ENCODE data around the gene CFAP61.
"Not testable (repeated sequence)": the region's sequence is repeated elsewhere in the genome, so short reads cannot be mapped to it uniquely, and the experiment has no call there.

Gene CFAP61, protein sequence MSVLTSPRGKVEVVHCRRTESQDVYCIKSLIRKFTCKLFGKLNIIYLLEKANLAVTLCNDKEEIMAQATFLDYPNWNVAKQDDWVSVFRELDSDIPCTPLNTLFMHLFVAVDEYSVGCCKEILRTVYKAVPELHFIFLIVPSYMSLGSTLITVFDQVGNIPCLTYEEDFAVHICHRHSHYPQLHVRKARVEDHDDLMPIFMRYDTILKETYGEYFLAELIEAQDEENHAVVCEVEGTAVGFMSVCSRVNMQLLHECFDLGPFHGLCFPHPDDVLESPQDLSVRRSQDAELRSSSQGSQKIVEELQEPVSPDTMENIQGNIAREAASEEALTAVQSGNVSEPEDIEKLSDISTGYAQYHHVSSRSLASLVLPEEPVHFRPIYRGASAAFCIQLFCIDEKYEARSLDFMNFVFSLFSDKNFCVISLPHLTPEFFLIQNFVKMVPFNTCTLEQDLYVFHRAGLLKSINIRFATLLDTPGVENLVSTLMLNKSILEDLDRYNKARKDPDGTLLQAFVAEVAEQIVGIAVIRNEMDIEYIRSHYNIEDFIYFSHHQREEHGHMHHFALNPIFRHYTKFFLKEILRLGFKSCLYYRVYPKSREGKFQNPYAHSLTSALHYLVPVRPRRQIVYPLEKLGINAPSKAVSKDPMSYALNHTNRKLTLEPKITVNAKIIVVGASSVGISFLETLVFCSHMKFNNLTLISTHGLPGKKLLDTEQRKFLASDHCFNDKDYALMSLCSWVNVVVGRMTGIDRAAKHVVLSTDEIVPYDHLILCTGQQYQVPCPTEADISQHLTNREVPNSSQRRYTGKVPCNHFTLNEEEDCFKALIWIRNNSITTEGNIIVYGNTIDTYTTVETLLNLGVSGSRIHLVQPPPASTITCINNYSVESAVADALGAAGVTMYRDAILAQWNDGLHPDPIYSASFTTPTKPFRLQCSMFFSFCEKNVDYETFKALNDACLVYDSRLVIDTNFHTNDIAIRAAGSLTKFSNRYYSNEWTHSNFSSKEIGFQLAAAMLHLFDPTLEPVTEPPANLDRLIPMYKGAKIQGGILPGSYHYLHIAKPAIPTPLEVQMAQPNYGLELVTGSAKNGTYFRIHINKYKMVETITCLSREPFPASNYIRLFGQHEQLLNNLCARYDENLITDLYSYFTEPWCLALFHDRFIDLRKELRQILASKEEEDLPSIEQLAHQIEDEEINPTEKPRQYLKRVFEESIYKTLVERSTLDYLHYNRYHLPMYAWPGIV

DNA sequence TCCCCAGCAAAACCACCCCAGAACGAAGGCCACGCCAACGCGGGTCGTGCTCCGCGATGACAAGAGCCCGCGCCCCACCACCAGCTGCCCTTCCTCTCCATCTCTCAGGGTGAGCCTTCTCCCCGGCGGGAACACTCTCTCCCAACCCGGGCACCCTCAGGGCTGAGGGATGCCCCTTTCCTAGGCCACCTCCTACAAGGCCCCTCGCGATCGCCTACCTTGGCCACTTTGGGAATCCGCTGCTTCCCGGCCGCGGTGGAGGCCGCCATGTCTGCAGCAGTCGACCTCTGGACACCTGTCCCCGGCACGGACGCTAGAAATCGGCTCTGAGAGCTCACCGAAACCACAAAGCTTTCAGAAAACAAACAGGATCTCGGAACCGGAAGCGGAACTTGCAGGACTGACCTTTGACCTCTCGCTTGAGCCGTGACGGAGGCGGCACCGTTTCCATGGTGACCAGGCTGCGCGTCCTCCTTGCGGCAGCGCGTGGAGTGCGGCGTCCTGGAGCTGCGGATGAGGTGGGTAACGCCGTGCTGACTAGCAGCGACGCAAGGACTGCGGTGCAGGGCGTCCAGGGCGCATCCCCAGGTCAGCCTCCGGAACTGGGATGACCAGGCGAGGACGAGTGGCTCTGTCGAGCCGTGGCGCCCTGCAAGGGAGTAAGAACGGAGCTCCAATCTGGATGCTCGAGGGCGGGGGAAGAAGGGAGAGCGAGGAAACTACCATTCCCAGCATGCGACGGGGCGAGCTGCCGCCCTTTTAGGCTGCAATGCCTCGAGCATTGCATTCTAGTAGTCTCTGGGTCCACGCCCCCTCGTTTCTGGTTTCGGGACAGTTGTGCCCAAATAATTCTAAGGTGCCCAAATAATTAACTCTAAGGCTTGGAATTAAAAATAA lies at the start of gene CFAP61, which contains the start of gene CRNKL1:
Gene CFAP61, plus strand, starts transcription at position 459 of the 897 bp plus-strand sequence. CDS start 4,122 bp downstream, outside the sequence.
Gene CRNKL1, minus strand, starts transcription at position 393 of the 897 bp plus-strand sequence. Its CDS starts 124 bp downstream, at position 269.
- peak; percentile 97 to 99 for DNase-seq

DNA sequence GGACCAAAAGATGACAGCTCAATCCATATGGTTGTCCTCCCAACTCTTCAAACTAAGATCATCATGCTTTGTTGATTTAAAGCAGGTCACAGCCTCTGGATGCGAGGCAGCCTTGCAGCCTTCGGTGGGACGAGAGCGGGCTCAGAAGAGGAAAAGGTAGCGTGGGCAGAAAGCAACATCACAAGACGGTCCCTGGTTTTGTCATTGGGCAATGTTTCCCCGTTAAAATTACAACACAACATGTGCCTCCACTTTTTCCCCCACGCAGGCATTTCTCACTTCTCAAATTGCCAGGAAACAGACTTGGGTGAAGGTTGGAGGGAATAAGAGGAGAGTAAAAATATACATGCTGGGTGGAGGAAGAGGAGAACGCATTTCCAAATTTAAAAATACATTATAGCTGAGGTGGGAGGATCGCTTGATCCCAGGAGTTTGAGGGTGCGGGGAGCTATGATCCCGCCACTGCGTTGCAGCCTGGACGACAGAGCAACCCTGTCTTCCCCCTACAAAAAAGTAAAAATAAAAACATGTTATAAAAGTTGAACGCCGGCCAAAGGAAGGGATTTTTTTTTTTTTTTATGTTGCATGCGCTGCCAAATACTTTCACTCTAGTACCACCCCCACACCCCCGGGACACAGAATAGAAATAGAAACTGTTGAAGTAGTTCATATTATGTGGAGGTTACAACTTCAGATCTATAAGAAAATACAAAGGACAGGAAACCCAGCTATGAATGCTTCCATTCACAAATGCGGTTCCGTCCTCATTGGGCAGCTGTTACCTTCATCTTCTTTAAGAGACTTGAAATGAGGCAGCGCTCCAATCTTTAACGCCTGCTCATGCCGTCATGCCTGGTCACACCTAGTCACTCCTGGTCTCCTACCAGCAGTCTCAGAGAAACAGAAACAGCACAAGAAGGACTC lies 49.0 kb upstream of the CFAP61 start:
- no peak for DNase-seq

DNA sequence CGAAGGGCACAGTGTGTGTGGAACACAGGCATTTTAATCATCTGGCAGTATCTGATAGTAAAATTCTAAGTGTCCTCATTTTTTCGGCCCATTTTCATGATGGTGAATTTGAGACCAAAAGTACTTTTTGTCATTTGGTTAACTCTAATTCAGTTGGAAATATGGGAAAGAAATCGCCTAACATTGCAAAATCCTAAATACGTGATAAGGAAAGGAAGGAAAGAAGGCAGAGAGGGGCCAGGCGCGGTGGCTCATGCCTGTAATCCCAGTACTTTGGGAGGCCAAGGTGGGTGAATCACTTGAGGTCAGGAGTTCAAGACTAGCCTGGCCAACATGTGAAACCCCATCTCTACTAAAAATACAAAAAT lies 48.4 kb upstream of the CFAP61 start:
- DNase-seq = not testable (repeated sequence)

DNA sequence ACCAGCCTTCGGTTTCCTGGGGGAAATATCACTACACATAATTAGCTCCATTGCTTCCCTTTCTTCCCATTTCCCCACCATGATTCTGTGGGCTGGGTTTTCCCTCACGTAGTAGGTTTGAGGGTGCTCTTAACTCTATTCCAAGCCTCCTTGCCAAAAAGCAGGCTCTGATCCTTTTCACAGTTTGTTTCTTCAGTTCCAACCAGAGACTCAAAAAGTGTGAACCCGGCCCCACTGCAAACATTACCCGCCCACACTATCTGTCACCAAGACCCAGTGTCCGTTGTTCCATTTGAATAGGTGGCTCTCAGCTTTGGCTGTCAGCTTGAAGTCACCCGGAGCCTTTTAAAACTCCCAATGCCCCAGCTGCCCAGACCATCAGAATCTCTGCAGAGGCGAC lies 47.0 kb upstream of the CFAP61 start:
- DNase-seq = no peak

DNA sequence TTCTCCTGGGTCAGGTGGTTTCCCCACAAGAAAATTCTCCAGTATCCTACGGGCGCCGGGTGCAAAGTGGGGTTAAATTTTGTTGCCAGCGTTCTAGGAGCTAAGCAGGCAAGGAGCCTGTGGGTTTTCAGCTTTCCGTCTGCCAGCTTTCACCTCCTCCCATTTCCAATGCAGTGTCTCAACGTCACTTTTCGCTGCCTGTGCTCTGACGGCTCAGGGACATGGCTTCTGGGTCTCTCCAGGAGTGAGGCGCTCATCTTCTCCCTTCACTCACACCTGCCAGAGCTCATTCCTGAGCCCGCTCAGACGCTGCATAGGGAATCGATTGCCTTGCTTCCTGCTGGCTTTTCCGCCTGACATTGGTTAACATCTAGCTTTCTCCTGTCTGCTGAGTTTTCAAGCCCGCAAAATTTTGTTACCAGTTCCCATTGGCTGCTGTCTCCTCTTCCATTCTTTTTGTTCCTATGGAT lies 42.5 kb upstream of the CFAP61 start:
- peak; percentile 79 to 80 for DNase-seq

DNA sequence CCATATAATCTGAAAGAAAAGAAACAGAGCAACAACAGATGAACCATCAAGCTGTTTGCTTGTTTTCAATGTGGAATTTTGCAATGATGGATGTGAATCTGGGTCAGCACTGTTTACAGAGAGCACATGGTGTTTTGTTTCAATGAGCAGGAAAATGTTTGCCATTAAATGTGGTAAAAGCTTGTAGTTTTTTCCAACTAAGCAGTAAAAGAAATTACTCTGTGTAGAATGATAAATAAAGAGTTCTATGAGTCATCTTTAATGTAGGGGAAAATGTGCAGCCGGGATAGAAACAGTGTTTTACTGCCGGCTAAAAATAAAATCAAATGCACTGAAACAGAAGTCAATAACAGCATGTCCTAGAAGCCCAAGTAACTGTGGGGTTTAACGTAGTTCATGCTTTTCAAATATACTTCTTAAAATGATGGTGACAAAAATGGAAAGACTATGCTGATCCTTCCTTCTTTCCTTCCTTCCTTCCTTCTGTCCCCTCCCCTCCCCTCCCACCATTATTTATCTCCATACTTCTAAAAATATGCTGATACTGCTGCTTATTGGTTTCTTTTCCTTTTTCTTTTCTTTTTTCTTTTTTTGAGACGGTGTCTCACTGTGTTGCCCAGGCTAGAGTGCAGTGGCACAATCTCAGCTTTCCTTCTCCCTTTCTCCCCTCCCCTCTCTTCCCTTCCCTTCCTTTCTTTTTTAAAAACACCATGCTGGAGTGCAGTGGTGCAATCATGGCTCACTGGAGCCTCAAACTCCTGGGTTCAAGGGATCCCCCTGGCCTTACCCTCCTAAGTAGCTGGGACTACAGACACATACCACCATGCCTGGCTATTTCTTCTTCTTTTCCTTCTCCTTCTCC lies 41.5 kb upstream of the CFAP61 start:
- DNase-seq = peak; percentile 27 to 44

DNA sequence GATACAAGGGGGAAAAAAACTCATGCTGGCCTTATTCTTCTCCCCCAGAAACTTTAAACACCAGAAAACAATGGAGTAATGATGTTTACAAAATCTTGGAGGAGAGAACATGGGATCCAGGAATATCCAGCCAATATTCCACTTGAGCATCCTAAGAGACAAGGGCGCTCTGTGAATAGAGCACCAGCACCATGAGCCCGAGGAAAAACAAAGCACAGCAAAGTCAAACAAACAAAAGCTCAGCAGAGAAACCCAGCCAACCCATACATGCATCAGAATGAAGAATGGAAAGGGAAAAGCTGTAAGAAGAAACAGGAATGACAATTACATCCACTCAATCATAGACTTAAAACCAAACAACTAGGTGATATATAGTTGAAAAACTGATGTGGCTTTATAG lies 39.8 kb upstream of the CFAP61 start:
- no peak for DNase-seq

DNA sequence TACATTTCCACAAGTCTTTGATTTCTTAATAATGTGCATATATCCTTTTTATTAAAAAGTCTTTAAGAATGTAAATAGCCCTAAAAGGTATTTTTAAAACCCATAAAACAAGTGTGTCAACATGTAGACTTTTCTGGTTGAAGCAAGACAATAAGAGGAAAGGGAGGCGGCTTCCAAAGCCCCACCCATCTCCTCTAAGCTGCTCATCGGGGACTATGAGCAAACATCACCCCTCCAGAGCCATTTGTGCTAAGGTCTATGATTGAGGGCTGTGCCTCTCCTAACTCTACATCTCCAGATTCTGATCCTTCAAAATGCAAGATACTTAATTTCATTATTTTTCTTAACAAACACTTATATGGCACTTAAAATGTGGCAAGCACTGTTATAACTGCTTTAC lies 37.7 kb upstream of the CFAP61 start:
- DNase-seq = no peak

DNA sequence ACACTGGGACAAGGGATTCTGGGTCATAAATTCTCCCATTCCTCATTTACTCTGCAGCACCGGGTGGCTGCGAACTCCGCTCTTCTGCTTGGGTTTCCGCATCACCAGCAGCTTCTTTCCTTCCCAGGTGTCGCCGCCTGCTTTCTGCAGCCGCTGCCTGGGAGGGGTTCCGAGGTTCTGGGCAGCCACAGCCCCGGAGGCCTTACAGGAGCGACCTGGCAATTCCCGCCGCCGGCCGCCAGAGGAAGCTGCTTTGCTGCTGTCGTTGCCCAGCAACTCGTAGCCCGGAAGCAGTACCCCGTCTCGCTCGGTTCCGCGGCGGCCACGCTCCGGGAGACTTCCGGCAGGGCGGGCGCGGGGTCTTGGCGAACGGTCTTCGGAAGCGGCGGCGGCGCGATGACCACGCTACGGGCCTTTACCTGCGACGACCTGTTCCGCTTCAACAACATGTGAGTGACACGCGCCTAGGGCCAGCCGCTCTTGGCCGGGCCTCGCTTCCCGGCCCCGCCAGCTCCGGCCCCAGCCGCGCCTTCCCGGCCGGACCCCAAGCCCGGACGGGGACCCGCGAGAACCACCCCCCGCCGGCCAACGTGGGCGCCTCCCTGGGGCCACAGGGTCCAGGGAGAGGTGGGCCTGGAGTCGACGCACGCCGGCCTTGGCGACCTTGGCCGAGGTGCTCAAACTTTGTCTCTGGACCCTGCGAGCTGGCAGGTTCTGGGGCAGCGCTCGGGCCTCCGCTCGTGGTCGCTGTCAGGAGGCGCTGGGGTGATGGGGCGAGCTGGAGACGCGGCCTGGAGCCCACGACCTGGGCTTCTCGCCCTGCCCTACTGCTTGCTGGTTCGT lies 35.1 kb upstream of the CFAP61 start, which contains the start of gene NAA20:
Gene NAA20, plus strand, starts transcription at position 362 of the 843 bp plus-strand sequence. Its CDS starts 35 bp downstream, at position 397.
- DNase-seq = peak; percentile 97 to 99

DNA sequence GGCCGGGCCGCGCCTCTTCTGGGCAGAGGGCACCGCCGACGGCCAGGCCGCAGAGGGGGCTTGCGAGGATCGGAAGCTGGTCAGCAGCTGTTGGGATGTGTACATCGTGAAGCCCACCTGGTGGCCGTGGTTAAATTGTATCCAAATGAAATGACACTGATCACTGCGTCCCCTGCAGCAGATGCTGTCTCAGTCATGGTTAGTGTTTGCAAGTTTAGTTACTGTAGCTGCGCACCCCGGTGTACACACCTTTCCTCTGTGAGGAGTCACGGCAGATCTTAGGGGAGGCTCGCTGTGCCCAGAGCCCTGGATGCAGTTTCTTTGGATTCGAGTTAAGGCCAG lies 34.5 kb upstream of the CFAP61 start:
- no peak for DNase-seq

DNA sequence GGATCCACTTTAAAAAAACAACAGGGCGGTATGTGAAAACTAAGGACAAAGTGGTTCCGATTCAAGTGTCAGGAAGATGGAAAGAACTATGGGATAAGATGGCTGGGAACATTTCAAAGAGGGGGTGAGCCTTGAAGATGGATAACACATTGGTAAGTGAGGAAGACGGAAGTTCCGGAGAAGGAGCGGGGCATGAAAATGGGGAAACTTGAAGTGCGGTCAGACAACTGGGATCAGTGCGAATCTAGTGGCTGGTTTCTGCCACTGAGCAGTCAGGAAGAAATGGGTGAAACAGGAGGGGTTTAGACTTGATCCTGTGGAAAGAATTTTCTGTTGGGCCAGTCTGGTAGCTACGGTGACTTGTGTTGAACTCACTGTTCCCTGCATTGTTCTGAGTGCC lies 34.0 kb upstream of the CFAP61 start:
- DNase-seq = no peak

DNA sequence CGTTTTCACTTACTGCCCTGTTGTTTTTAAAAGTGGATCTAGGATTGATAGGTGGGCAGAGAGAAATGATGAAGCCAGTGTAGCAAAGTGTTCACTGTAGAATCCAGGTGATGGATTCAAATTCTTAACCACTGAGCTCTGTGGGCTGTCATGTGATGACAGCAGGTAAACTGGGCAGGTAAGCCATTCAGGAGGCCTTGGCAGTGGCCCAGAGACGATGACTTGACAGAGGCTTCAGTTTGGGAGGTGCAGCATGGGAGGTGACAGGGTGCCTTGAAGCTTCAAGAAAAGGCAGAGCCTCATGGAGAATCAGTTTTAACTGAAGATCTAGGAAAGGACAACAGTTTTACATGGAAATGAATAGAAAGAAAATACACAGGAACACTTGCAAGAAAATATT lies 33.2 kb upstream of the CFAP61 start:
- no peak for DNase-seq

DNA sequence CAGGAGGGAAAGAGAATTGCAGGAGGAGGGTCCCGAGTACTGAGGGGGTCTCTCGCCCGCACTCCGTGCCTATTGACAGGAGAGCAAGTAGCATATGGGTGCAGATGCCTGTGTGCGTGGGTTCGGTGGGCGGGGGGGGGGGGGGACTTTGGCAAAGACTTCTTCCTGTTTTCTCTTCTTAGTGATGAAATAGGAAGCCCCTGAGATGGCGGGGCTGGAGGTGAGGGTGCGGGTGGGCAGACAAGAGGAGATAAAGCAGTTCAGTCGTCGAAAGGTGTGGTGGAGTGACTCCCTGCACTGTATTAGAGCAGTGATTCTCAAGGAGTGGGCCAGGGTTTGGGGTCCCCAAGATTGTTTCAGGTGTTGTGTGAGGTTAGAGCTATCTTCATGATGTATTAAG lies 31.4 kb upstream of the CFAP61 start:
- DNase-seq = no peak

DNA sequence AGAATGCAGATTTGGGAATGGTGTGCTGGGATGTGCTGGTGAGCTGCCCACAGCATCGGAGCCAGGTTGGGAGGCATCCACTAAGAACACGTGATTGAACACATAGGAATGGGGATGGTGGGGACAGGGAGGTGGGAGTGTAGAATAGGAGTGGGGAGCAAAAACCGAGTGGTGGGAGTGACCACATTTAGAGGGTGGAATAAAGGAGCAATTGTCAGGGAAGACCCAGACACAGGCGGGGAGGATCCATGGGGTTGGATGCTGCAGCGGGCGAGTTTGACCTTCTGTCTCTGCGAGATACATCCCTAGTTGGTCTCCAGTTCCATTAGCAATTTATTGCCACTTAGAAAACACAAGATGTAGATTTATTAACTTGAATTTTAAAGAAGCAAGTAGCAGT lies 30.5 kb upstream of the CFAP61 start:
- DNase-seq = no peak

DNA sequence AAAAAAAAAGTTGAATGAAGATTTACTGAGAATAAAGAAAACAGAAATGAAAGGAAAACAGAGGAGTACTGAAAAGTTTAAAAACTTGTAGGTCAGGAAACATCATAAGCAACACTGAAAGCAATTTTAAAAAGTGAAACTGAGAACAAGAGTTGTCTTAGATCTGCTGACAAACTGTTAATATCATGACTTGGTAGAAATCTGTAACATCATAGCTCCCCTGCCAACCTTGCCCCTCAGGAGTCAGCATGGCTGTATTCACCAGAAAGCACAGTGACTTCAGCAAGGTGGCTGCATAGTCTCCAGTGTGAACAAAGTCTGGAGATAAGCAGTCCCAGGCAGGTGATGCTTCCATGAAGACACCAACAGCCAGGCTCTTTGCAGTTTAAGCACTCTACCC lies 29.8 kb upstream of the CFAP61 start:
- DNase-seq = no peak

DNA sequence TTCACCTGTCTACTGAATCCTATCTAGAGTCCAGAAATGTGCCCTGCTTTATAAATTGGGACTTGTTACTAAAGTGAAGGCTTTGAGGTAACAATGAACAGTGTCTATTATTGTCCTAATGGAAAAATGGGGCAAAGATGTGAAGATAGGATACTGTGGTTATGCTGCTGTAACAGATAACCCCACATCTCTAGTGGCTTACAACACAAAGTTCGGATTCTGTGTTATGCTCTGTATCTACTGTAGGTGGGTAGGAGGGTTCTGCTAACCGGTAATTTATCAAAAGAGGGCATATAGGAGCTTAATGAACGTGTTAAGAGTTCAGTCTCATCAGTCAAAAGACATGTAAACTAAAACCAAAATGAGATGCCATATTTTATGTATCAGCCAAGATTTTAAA lies 28.9 kb upstream of the CFAP61 start:
- no peak for DNase-seq

DNA sequence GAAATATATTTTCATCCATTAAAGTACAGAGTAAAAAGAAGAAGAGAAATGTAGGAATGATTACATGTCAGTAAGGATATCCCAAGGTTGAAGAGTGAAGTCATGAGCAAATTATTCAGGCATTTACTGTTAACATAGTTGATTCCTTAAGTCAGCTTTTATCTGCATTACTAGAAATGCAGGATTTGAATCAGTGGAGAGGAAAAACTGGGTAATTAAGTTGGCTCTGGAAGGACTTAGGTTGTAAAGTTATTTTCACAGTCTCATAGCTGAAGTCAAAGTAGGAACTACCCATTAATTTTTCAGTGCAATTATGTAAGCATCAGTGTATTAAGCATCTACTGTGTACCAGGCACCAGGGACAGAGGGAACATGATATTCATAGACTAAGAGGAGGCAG lies 27.4 kb upstream of the CFAP61 start:
- DNase-seq = no peak

DNA sequence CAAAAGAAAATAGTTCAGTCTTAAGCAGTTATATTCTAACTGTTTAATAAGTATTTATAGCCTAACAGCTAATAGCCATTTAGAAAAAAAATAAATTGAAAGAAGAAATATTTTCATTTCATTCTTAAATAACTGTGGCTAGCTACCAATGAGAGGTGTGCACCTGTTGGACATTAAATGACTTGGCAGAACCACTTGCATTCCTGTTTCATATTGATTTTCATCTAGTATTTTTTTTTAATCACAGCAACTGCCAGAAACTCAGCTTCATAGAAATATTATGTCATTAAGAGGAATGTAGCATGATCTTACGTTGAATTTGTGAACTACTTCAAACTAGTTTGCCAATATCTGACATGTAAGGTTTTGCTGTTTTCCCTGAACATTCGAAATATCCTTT lies 25.0 kb upstream of the CFAP61 start:
- no peak for DNase-seq

DNA sequence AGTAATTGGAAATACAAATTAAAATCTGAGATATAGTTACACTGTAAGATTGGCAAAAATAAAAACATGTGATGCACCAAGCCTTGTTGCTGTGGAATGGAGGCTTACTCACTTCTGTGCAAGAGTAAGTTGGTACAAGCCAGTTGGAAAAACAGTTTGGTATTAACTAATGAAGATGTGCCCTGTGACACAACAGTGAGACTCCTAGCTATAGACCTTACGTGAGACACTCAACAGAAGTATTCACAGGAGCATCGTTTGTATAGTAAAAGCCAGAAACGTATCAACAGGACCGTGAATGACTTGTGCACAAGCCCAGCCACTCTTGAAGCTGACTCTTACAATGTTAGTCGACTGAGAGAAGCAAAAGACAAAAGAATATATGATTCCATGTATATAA lies 20.5 kb upstream of the CFAP61 start:
- no peak for DNase-seq

Measured in SHP77 (cell line).